ENCODE measurements around the gene QPRT. TPM values are rescaled to one million over a fixed set of nuclear protein-coding genes. Genes with fewer than 3 reads are reported as not detected.

Gene QPRT
- total and polyA plus RNA-seq, 2 of the 13 experiments (the other 11 are each of a cell fraction or from before 2014, with no cell fraction given), result 130 to 218 TPM

- TF ChIP-seq ZNF547 (CRISPR knock-in tag; IDR thresholded peaks at IDR 0.05) (0 out of 2 replicates have a peak, but pooled peaks have one; percentile 51), TARDBP (CRISPR knock-in tag; IDR thresholded peaks at IDR 0.05) (peak; percentile 68; the same call in 1 of the 2 replicates), ZNF276 (CRISPR knock-in tag; IDR thresholded peaks at IDR 0.05; ENCODE audit: low read depth) (no peak), YEATS2 (CRISPR knock-in tag; IDR thresholded peaks at IDR 0.05; ENCODE audit: borderline replicate concordance) (no peak), SIX1 (CRISPR knock-in tag; IDR thresholded peaks at IDR 0.05; ENCODE audit: borderline replicate concordance) (no peak), ZNF350 (CRISPR knock-in tag; IDR thresholded peaks at IDR 0.05; ENCODE audit: borderline replicate concordance, low read depth) (no peak; the same call in 1 of the 2 replicates), ZNF691 (CRISPR knock-in tag; IDR thresholded peaks at IDR 0.05; ENCODE audit: borderline replicate concordance, low read depth) (0 out of 2 replicates have a peak, but pooled peaks have one; percentile 20), RARG (CRISPR knock-in tag; IDR thresholded peaks at IDR 0.05; ENCODE audit: low read depth) (no peak), ATF1 (CRISPR knock-in tag; IDR thresholded peaks at IDR 0.05) (no peak), E2F2 (CRISPR knock-in tag; IDR thresholded peaks at IDR 0.05; ENCODE audit: borderline replicate concordance) (0 out of 2 replicates have a peak, but pooled peaks have one; percentile 45), FOXP4 (CRISPR knock-in tag; IDR thresholded peaks at IDR 0.05) (0 out of 2 replicates have a peak, but pooled peaks have one; percentile 6), ZNF292 (CRISPR knock-in tag; IDR thresholded peaks at IDR 0.05; ENCODE audit: borderline replicate concordance, low read depth) (no peak; the same call in 1 of the 2 replicates), KAT7 (CRISPR knock-in tag; IDR thresholded peaks at IDR 0.05; ENCODE audit: borderline replicate concordance) (0 out of 2 replicates have a peak, but pooled peaks have one; percentile 87), TFAP4 (IDR thresholded peaks at IDR 0.05; ENCODE audit: borderline replicate concordance, low read depth) (peak; percentile 46; the same call in 1 of the 2 replicates), ATF3 (CRISPR knock-in tag; IDR thresholded peaks at IDR 0.05) (0 out of 2 replicates have a peak, but pooled peaks have one; percentile 21), ZNF703 (CRISPR knock-in tag; IDR thresholded peaks at IDR 0.05; ENCODE audit: borderline replicate concordance) (no peak), PRDM10 (CRISPR knock-in tag; IDR thresholded peaks at IDR 0.05; ENCODE audit: low read depth) (no peak)
Observed at GRCh38 chr16:29680180-29680598, 1.2 kb downstream of the QPRT start (continued).
